ENCODE data around the gene HOMER2.

HOMER2 gene

GRCh38 chr15:82839136-82839535, 113.4 kb downstream of the HOMER2 start:
- Histone ChIP-seq H2BK15ac (ENCODE audit: low read length) (no peak overlapping the region), H3K4me2 (ENCODE audit: insufficient read depth, low read length, poor library complexity, severe bottlenecking) (no peak overlapping the region), H3K4me3 (ENCODE audit: low read length in 2 of 2) (no peak overlapping the region), H4K8ac (ENCODE audit: low read depth, low read length) (no peak overlapping the region), H3K9me3 (replicated peaks in 1 of 2; ENCODE audit: control insufficient read depth in 2 of 2, insufficient read depth in 1 of 2, low read depth in 1 of 2, low read length in 2 of 2) (peaks cover 2 to 10% of the 10 kb centered on the region in 2 donors), H2AK5ac (ENCODE audit: low read depth, low read length) (no peak overlapping the region), H3K27ac (replicated peaks; ENCODE audit: low read length) (no peak overlapping the region), H3K23ac (ENCODE audit: low read depth, low read length, poor library complexity) (no peak overlapping the region), H3K18ac (ENCODE audit: low read length) (no peak overlapping the region), H3K79me1 (ENCODE audit: low read depth, low read length) (no peaks in the 10 kb centered on the region), H3K9ac (ENCODE audit: low read depth, low read length, poor library complexity) (no peak overlapping the region), H3K27me3 (ENCODE audit: control insufficient read depth in 3 of 3, insufficient read depth in 3 of 3, low read depth in 1 of 3, low read length in 3 of 3) (peaks cover 0 to 2% (median 0%) of the 10 kb centered on the region in 3 experiments), H2BK5ac (ENCODE audit: low read length) (no peak overlapping the region), H2BK120ac (ENCODE audit: low read depth, low read length) (no peak overlapping the region), H3K36me3 (replicated peaks in 1 of 2; ENCODE audit: control insufficient read depth in 2 of 2, insufficient read depth in 2 of 2, low read length in 2 of 2) (peaks cover 13 to 38% of the 10 kb centered on the region in 2 donors), H3K4me1 (ENCODE audit: control insufficient read depth in 2 of 2, insufficient read depth in 1 of 2, low read depth in 1 of 2, low read length in 2 of 2) (no peaks in the 10 kb centered on the region), H3K4ac (ENCODE audit: low read length) (no peak overlapping the region), H2BK12ac (ENCODE audit: low read length) (no peak overlapping the region), H3K14ac (ENCODE audit: low read length) (no peak overlapping the region), H4K91ac (ENCODE audit: low read depth, low read length, poor library complexity) (no peak overlapping the region), H2AFZ (ENCODE audit: low read length) (no peak overlapping the region)
- DNase-seq (ENCODE audit: low spot score), result no peak

- no peak for DNase-seq (ENCODE audit: low spot score)
- Histone ChIP-seq H2BK120ac (ENCODE audit: low read depth, low read length) (no peak overlapping the region), H2AK5ac (ENCODE audit: low read depth, low read length) (no peak overlapping the region), H2BK12ac (ENCODE audit: low read length) (no peak overlapping the region), H3K27me3 (ENCODE audit: control insufficient read depth in 3 of 3, insufficient read depth in 3 of 3, low read depth in 1 of 3, low read length in 3 of 3) (no peaks in the 10 kb centered on the region), H4K91ac (ENCODE audit: low read depth, low read length, poor library complexity) (no peak overlapping the region), H3K18ac (ENCODE audit: low read length) (no peak overlapping the region), H3K4me1 (ENCODE audit: control insufficient read depth in 2 of 2, insufficient read depth in 1 of 2, low read depth in 1 of 2, low read length in 2 of 2) (no peaks in the 10 kb centered on the region), H2AFZ (ENCODE audit: low read length) (no peak overlapping the region), H2BK5ac (ENCODE audit: low read length) (no peak overlapping the region), H3K79me1 (ENCODE audit: low read depth, low read length) (no peaks in the 10 kb centered on the region), H3K4ac (ENCODE audit: low read length) (no peak overlapping the region), H3K14ac (ENCODE audit: low read length) (no peak overlapping the region), H3K9ac (ENCODE audit: low read depth, low read length, poor library complexity) (no peak overlapping the region), H3K4me3 (ENCODE audit: low read length in 2 of 2) (no peak overlapping the region), H3K9me3 (replicated peaks in 1 of 2; ENCODE audit: control insufficient read depth in 2 of 2, insufficient read depth in 1 of 2, low read depth in 1 of 2, low read length in 2 of 2) (peaks cover 0 to 5% of the 10 kb centered on the region in 2 donors), H3K36me3 (replicated peaks in 1 of 2; ENCODE audit: control insufficient read depth in 2 of 2, insufficient read depth in 2 of 2, low read length in 2 of 2) (peaks cover 17 to 44% of the 10 kb centered on the region in 2 donors), H3K23ac (ENCODE audit: low read depth, low read length, poor library complexity) (no peak overlapping the region), H3K27ac (replicated peaks; ENCODE audit: low read length) (no peak overlapping the region), H4K8ac (ENCODE audit: low read depth, low read length) (no peak overlapping the region), H2BK15ac (ENCODE audit: low read length) (no peak overlapping the region), H3K4me2 (ENCODE audit: insufficient read depth, low read length, poor library complexity, severe bottlenecking) (no peak overlapping the region)
- no CpG with 5 or more reads among the region's 14 CpGs for WGBS, 2 donors (ENCODE audit: extremely low coverage in 2 of 2, insufficient read length in 2 of 2, insufficient replicate concordance in 1 of 2)
Observed at GRCh38 chr15:82838096-82838735, 114.3 kb downstream of the HOMER2 start.

DNA sequence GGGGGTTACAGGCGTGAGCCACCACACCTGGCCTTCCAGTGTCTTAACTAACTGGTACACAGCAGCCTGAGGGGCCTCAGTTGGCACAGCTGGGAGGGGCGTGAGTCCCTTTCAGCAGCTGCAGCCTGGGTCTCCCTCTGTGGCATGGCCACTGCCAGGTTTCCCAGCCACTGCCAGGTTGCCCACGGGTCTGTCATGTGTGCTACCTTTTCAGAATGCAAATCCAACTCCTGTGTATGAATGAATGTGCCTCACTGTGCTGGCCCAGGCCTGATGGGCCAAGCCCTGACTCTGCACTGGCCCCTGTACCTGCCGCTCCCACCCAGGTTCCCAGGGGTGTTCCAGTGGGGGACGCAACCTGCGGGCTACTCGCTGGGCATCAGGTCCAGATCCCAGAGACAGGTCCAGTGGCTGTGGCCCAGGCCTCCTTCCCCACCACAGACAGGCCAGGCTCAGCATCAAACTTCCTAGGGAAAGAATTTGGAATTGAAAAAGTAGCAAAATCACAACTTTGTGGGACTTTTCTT, 117.1 kb downstream of the HOMER2 start:
- no peak for DNase-seq (ENCODE audit: low spot score)
- WGBS, 2 donors (ENCODE audit: extremely low coverage in 2 of 2, insufficient read length in 2 of 2, insufficient replicate concordance in 1 of 2), result no CpG with 5 or more reads among the region's 7 CpGs
- H4K8ac ChIP-seq (ENCODE audit: low read depth, low read length), result no peak overlapping the region
- no peak overlapping the region for H4K91ac ChIP-seq (ENCODE audit: low read depth, low read length, poor library complexity)
- no peaks in the 10 kb centered on the region for H3K27me3 ChIP-seq (ENCODE audit: control insufficient read depth in 3 of 3, insufficient read depth in 3 of 3, low read depth in 1 of 3, low read length in 3 of 3)
- H3K23ac ChIP-seq (ENCODE audit: low read depth, low read length, poor library complexity), result no peak overlapping the region
- peaks cover 19 to 70% of the 10 kb centered on the region in 2 donors for H3K36me3 ChIP-seq (replicated peaks in 1 of 2; ENCODE audit: control insufficient read depth in 2 of 2, insufficient read depth in 2 of 2, low read length in 2 of 2)
- H3K4me1 ChIP-seq (ENCODE audit: control insufficient read depth in 2 of 2, insufficient read depth in 1 of 2, low read depth in 1 of 2, low read length in 2 of 2), result peaks cover 0 to 3% of the 10 kb centered on the region in 2 donors
- no peak overlapping the region for H2AK5ac ChIP-seq (ENCODE audit: low read depth, low read length)
- H2BK15ac ChIP-seq (ENCODE audit: low read length), result no peak overlapping the region
- no peak overlapping the region for H2AFZ ChIP-seq (ENCODE audit: low read length)
- no peak overlapping the region for H3K4me3 ChIP-seq (ENCODE audit: low read length in 2 of 2)
- no peak overlapping the region for H2BK5ac ChIP-seq (ENCODE audit: low read length)
- H3K4me2 ChIP-seq (ENCODE audit: insufficient read depth, low read length, poor library complexity, severe bottlenecking), result no peak overlapping the region
- peaks cover 0 to 5% of the 10 kb centered on the region in 2 donors for H3K9me3 ChIP-seq (replicated peaks in 1 of 2; ENCODE audit: control insufficient read depth in 2 of 2, insufficient read depth in 1 of 2, low read depth in 1 of 2, low read length in 2 of 2)
- H3K79me1 ChIP-seq (ENCODE audit: low read depth, low read length), result no peaks in the 10 kb centered on the region
- H3K27ac ChIP-seq (replicated peaks; ENCODE audit: low read length), result no peak overlapping the region
- H3K4ac ChIP-seq (ENCODE audit: low read length), result no peak overlapping the region
- H3K9ac ChIP-seq (ENCODE audit: low read depth, low read length, poor library complexity), result no peak overlapping the region
- H3K14ac ChIP-seq (ENCODE audit: low read length), result no peak overlapping the region
- no peak overlapping the region for H3K18ac ChIP-seq (ENCODE audit: low read length)
- no peak overlapping the region for H2BK120ac ChIP-seq (ENCODE audit: low read depth, low read length)
- no peak overlapping the region for H2BK12ac ChIP-seq (ENCODE audit: low read length)

DNA sequence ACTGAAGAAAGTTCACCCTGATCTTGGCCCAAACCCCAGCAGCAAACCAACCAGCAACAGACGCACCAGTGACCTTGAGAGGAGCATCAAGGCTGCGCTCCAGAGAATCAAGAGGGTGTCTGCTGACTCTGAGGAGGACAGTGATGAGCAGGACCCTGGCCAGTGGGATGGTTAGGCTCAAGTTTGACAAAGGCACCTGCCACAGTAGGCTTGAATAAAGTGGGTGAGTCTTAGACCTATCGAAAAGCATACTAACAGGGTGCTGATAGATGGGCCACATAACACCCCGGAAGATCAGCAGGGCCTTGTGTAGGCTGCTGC, 119.2 kb downstream of the HOMER2 start:
- H4K91ac ChIP-seq (ENCODE audit: low read depth, low read length, poor library complexity), result no peak overlapping the region
- no CpG with 5 or more reads among the region's 4 CpGs for WGBS, 2 donors (ENCODE audit: extremely low coverage in 2 of 2, insufficient read length in 2 of 2, insufficient replicate concordance in 1 of 2)
- H3K23ac ChIP-seq (ENCODE audit: low read depth, low read length, poor library complexity), result no peak overlapping the region
- H3K36me3 ChIP-seq (replicated peaks in 1 of 2; ENCODE audit: control insufficient read depth in 2 of 2, insufficient read depth in 2 of 2, low read length in 2 of 2), result peaks cover 24 to 91% of the 10 kb centered on the region in 2 donors
- no peak overlapping the region for H2BK12ac ChIP-seq (ENCODE audit: low read length)
- no peak overlapping the region for H3K4ac ChIP-seq (ENCODE audit: low read length)
- H3K14ac ChIP-seq (ENCODE audit: low read length), result no peak overlapping the region
- H3K4me2 ChIP-seq (ENCODE audit: insufficient read depth, low read length, poor library complexity, severe bottlenecking), result no peak overlapping the region
- no peak overlapping the region for H4K8ac ChIP-seq (ENCODE audit: low read depth, low read length)
- H3K4me1 ChIP-seq (ENCODE audit: control insufficient read depth in 2 of 2, insufficient read depth in 1 of 2, low read depth in 1 of 2, low read length in 2 of 2), result peaks cover 0 to 3% of the 10 kb centered on the region in 2 donors
- no peak overlapping the region for H2BK120ac ChIP-seq (ENCODE audit: low read depth, low read length)
- H3K27me3 ChIP-seq (ENCODE audit: control insufficient read depth in 3 of 3, insufficient read depth in 3 of 3, low read depth in 1 of 3, low read length in 3 of 3), result no peaks in the 10 kb centered on the region
- H3K9me3 ChIP-seq (replicated peaks in 1 of 2; ENCODE audit: control insufficient read depth in 2 of 2, insufficient read depth in 1 of 2, low read depth in 1 of 2, low read length in 2 of 2), result peaks cover 0 to 5% of the 10 kb centered on the region in 2 donors
- H2BK5ac ChIP-seq (ENCODE audit: low read length), result no peak overlapping the region
- no peak overlapping the region for H2BK15ac ChIP-seq (ENCODE audit: low read length)
- no peaks in the 10 kb centered on the region for H3K79me1 ChIP-seq (ENCODE audit: low read depth, low read length)
- DNase-seq (ENCODE audit: low spot score), result no peak
- H3K27ac ChIP-seq (replicated peaks; ENCODE audit: low read length), result no peak overlapping the region
- H3K18ac ChIP-seq (ENCODE audit: low read length), result no peak overlapping the region
- H3K9ac ChIP-seq (ENCODE audit: low read depth, low read length, poor library complexity), result no peak overlapping the region
- H2AFZ ChIP-seq (ENCODE audit: low read length), result no peak overlapping the region
- no peak overlapping the region for H2AK5ac ChIP-seq (ENCODE audit: low read depth, low read length)
- no peak overlapping the region for H3K4me3 ChIP-seq (ENCODE audit: low read length in 2 of 2)

All from neuronal stem cell (in vitro differentiated cells).